GM19397 (cell line): ENCODE measurements around the gene LETM1.
"Not testable (repeated sequence)": the region's sequence is repeated elsewhere in the genome, so short reads cannot be mapped to it uniquely, and the experiment has no call there.

Experiments
- ATAC-seq: cut with Tn5 transposase; IDR thresholded peaks from one replicate; pipeline ENCODE4 v1.9.1; 2021; ENCODE audit warnings: mild to moderate bottlenecking, moderate library complexity; ENCODE audit not compliant: unreplicated experiment

LETM1 gene

DNA sequence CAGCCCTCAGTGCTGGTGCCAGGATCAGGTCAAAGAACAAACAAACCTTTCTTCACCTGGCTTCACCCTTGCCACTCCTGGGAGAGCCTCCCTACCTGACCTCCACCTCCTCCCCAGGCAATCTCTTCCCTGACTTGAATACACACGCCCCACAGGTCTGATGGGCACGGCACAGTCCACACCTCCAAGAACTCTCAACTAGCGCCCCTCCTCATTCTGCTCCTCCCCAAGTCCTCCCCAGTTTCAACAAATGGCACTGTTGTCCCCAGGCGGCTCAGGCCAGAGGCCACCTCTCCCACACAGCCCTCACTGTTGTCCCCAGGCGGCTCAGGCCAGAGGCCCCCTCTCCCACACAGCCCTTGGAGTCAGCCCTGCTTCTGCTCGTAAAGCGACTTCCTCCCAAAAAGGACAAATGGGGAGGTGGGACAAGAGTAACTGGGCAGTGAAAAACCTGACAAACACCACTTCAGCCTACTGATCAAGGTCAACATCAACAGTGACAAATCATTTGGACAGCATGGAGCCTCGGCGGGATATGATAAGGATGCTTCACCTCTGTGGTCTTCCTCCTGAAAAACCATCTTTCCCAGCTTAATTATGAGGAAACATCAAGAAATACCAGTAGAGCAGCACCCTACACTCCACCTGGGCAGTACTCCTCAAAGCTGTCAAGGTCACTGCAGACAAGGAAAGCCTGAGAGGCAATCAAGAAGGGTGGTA lies 2.9 kb downstream of the LETM1 start:
- no peak for ATAC-seq

DNA sequence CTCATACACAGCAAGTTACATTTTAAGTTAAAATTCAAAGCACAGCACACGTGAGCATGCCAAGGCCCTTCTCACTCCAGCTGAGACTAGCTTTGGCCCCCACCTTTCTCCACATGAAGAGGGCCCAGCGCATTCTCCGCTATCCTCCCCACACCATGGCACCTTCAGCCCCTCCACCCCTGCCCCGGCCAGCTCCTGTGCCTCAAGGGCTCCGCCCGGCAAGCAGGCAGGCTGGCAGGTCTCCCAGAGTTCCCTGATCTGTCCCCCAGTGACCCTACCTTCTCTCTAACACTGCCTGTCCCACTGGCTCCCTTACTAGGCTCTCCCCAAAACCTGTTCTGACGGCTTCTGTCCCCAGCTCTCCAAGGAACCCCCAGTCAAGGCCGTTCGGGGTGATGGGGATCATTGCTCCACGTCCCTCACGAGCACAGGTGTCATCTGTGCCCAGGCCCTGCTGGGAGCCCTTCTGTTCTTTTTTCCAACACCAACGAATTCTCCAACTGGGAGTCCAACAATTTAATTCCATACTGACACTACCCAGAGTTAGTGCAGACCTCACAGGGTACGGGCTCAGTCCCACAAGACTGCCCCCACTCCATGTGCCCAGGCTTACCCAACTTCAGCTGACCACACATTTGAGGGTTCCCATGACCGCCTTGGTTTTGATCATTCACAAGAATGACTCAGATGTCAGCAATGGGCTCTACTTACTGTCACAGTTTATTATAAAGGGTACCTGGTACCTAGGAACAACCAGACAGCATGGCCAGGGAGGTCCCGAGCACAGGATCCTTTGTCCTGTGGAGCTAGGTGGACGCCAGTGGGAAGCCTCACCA lies 4.2 kb downstream of the LETM1 start:
- no peak for ATAC-seq

DNA sequence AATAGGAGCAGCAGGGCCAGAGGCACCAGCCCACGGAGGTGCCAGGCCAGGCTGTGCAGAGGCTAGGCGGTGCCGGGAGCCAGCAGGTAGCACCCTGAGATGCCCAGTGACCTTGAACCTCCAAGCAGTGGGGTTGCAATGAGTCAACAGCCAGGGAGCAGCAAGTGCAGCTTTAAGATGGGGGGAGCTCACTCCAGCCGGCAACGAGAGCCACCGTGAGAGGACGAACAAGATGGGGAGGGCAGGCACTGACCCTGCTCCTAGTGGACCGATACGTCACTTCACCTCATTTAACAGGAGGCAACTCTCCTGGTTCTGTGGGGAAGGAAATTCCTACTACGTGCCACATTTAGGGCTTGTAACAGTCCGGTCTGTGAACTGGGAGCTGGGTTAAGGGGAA lies 4.8 kb downstream of the LETM1 start:
- no peak for ATAC-seq

DNA sequence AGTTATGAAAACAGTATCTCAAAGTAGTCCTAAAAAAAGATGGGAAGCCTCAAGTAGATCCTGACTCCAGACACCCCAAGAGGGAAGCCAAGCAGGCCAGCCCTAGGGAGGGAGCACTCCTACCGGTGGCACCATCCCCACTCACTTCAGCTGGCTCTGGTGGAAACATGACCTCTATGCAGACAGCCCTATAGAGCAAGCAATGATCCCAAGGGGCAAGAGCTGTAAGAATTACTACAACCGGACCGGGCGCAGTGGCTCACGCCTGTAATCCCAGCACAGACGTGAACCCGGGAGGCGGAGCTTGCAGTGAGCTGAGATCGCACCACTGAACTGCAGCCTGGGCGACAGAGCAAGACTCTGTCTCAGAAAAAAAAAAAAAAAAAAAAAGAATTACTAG lies 5.7 kb downstream of the LETM1 start:
- ATAC-seq: no peak

DNA sequence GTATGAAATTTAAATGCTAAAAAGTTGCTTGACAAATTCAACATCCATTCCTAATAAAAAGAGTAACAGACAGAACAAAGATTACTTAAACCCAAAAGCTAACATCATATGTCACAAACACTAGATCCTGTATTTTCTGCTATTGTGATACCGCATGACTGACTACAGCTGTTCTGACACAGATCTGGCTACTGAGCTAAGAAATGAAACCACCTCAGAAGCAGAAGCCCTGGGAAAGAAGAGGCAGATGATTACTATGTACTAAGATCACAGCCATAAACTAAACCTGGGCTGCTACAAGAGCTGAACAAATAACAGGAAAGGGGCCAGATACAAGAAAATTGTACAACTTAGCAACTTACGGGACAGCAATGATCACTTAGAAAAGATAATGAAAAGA lies 9.4 kb downstream of the LETM1 start:
- no peak for ATAC-seq

DNA sequence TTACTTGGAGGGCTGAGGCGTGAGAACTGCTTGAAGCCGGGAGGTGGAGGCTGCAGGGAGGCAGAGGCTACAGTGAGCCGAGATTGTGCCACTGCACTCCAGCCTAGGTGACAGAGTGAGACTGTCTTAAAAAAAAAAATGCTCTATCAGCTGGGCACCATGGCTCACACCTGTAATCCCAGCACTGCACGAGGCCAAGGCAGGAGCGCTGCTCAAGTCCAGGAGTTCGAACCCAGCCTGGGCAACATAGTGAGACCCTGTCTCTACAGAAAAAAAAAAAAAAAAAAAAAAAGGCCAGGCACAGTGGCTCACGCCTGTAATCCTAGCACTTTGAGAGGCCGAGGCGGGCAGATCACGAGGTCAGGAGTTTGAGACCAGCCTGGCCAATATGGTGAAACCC lies 11.3 kb downstream of the LETM1 start:
- not testable (repeated sequence) for ATAC-seq

DNA sequence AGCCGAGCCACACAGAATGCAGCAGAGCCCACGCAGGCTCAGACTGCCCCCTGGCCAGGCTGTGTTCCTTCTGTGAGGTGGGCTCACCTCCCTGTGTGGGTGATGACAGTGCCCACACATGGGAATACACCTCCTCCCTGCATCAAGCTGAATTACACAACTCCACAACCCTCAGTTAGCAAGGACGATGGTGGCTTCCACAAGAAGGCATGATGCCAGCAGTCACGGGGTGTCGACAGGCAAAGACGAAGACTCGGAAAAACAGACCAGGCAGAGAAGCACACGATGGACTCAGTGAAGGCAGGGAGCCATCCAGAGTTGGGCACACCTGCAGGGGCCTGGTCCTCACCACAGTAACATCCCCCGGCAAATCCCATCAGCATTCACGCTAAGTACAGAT lies 12.1 kb downstream of the LETM1 start:
- no peak for ATAC-seq

DNA sequence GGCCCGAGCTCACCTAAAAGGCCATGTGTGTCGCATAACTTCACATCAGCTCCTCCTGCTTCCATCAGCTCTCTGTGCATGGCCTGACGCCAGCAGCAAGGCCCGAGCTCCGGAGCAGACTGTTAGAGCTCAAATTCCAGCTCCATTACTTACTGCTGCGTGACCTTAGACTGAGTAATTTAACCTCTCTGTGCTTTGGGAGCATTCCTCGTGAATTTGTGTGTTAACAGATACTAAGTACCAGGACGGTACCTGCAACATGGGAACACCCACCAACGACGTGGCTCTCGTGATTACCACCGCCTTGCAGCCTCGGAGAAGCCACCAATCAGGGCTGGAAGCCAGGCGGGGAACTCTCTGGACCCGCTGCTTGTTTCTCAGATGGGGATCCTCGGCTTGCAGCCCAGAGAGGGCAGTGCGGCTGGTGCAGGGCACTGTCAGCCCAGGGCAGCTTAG lies 12.9 kb downstream of the LETM1 start:
- ATAC-seq: no peak

DNA sequence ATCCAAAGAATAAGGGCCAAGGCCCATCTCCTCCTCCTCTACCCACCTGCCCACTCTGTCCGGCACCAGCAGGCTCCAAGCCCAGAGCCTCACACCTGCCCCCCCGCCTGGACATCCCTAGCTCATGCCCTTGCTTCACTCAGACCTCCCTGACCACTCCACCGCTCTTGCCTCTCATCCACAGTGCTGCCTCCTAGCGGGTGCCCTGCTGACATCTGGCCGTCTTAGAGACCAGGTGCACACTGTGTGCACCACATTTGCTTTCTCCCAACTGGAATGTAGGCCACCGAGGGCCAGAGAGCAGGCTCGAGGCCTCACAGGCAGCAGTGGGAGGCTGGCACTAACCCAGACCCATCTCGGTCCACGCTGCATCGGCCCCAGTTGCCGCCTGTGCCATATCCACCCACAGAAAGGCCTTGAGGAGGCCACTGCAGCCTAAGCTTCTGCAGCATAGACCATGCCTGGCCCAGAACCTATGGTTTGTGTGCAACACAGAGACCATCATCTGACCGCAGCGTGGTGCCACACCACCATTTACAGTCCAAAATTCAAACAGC lies 13.5 kb downstream of the LETM1 start:
- ATAC-seq: no peak

DNA sequence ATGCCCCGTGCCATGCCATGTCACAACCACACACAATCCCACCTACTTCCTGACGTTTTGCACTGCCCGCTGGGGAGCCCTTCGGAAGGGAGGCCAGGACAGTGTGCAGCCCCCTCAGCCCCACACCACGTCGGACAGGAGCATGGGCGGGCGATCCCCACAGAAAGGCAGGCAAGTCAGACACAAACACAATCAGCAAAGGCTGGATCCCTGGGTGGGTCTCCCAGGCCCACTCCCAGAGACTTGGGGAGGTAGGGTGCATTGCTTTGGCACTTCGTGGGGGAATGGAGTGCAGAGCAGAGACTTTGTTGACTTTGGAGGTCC lies 14.1 kb downstream of the LETM1 start:
- no peak for ATAC-seq

DNA sequence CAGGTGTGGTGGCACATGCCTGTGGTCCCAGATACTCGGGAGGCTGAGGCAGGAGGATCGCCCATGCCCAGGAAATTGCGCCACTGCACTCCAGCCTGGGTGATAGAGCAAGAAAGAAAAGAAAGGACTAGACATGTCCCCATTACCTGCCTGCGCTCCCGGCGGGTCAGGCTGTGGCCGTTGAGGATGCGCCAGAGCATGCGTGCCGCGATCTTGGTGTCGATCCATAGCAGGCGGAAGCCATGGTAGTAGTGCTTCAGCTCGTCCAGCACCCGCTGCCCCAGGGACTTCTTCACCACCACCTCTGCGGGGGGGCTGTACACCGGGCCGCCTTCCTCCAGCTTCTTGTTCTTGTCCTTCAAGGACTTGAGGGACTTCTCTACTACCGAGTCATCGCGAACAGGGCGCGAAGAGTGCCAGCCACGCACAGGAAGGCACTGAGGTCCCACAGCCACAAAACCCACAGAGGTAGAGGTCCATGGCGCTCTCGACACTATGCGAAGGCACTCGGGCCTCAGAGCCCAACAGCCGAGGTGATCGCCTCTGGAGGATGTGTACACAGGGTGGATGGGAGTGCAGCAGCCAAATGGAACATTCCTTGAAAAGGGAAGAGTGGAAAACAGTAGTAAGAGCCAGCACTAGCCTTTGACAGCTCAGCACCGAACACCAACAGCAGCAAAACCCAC lies 14.6 kb downstream of the LETM1 start:
- no peak for ATAC-seq

DNA sequence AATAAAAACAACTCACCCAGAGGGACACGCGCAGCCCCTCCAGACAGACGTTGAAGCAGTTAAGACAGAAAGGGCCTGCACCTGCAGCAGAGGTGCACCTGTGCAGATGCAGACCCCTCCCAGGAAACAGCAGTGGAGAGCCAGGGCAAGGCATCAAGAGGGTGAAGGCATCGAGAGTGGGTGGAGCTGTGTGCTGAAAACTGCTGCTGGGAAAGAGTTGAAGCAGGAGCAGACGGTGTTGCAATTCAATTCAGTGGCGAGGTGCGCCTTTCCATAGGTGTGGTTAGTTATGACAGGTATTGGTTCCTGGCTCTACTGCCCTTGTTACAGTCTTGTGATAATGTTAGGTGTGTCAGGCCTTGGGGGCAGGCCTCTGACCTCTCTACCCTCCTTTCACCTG lies 16.7 kb downstream of the LETM1 start:
- ATAC-seq: no peak

DNA sequence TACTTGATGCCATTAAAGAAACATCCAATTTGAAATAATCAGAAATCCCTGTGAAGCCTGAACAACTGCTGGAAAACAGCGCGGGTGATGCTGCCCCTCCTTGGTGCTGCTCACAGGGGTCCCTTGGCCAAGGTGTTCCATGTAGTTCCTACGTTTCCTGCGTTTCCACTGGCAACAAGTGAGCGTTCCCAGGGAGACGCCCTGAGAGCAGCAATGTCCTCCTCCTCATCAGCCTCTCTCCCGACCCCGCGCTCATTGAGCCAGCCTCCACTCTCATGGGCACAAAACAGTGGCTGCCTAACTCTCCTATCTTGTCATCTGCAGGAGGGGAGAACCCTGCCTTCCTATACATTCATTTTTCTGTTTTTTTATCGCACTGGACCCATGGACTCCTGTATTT lies 18.9 kb downstream of the LETM1 start:
- no peak for ATAC-seq

DNA sequence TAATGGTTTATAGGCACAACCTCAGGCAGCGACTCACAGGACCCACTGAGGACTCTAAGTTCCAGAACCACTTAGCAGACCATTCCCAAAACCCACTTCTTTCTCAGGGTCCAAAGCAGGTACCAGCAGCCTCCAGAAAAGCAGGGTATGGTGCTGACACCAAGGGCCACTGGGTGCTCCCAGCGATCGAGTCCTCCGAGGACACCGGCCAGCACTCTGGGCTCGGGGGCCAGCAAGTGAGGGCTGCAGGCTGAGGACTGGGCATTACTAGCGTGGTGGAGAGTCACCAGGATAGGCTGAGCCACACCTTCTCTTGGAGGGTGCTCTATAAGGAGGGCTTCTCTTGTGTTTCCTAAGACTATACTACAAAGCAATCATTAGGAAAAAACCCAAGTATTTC lies 19.3 kb downstream of the LETM1 start:
- no peak for ATAC-seq

DNA sequence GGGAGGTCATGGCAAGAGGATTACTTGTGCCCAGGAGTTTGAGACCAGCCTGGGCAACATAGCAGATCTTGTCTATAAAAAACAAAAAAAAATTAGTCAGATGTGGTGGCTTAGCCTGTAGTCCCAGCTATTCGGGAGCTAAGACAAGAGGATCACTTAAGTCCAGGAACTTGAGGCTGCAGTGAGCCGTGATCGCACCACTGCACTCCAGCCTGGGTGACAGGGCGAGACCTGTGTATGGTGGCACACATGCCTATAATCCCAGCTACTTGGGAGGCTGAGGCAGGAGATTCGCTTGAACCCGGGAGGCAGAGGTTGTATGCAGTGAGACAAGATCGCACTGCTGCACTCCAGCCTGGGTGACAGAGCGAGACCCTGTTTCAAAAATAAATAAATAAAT lies 20.1 kb downstream of the LETM1 start:
- not testable (repeated sequence) for ATAC-seq

DNA sequence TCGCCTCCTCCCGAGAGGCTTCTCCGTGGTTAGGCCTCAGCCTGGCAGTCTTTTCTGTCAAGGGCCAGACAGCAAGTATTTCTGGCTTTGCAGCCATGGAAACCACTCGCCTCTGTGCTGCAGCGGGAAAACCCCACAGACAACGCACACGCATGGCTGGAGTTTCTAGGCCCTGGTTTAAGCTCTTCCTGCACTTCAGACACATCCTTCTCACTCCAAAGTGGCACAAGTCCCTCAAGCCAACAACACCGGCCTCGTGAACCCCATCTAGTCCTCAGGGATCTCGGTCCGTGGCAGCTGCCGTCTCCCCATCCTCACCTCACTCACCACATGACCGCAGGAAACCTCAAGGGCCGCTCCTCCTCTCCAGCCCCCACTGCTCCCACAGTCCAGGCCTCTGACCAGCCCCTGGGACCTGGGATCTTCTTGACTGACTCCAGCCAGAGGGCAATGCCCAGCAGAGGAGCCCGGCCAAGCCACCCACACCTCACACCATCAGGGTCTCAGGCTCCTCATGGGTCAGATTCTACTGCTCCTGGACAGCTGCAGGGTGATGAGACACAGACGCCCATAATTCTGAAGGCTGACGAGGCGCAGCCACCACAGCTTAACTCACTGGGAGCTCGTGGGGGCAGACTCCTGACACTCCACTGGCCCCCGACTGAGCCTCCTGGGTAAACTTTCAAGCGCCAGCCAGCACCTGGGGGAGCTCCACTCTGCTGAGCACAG lies 21.7 kb downstream of the LETM1 start:
- peak; percentile 72 for ATAC-seq

DNA sequence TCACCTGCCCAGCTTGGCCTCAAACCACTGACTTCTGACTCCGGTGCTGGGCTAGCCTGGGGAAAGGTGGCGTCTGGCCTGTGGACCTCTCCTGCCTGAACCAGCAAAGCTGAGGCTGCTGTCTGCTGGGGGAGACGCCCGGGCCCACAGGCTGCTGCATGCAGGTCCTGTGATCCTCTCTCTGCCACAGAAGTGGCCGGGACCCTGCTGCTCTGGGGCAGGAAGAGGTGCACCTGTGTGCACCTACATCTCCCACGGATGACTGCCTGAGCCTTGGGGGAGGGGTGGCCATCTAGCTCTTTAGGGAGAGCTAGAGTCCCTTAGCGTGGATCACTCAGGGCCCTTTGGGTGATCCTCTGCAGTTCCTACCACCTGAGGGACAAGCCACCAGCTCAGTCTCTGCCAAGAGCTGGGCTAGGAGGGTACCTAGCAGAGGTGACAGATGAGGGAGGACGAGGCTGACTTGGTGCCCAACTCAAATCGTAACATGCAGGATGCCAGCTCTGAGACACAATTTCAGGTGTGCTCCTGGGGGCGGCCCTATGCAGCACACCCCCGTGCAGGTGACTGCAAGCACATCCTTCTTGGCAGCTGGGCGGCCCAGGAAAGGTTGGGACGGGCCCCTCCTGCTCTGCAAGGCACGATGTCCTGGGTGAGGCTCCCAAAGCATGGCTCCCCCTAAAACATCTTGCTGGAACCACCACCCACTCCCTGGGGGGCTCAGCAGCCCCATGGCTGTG lies 22.5 kb downstream of the LETM1 start:
- no peak for ATAC-seq

DNA sequence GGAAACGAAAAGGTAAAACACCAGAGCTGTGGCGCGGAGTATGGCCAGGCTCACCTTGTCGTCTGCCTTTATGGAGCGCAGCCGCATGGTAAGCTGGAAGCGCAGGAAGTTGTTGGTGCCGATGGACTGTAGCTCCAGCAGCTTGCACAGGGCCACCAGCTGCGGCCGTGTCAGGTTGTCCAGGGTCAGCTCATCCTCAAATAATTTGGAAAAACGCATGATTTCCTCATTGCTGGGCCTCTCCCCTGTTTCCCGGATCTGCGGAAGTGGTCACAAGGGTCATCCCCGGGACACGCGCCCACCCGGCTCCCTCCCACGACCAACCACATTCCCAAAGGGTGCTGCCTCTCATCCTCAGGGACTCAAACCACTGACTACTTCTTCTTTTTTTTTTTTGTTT lies 23.3 kb downstream of the LETM1 start:
- no peak for ATAC-seq

DNA sequence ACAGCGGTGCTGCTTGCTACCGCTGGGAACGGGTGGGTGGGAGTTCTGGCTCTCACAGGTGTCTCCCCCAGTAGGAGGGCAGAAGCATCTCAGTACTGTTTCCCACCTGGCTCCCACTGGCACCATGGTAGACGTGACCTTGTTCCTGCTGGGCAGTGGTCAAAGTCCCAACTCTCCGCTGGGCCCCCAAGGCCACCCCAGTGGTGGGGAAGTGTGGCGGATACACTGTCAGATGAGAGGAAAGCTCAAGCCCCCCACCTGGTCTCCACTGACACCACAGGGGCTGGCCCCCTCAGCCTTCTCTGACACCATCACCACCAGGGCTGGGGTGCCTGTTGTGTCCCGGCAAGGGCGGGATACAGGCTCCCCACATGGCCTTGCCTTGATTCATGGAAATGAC lies 24.6 kb downstream of the LETM1 start:
- ATAC-seq: no peak

DNA sequence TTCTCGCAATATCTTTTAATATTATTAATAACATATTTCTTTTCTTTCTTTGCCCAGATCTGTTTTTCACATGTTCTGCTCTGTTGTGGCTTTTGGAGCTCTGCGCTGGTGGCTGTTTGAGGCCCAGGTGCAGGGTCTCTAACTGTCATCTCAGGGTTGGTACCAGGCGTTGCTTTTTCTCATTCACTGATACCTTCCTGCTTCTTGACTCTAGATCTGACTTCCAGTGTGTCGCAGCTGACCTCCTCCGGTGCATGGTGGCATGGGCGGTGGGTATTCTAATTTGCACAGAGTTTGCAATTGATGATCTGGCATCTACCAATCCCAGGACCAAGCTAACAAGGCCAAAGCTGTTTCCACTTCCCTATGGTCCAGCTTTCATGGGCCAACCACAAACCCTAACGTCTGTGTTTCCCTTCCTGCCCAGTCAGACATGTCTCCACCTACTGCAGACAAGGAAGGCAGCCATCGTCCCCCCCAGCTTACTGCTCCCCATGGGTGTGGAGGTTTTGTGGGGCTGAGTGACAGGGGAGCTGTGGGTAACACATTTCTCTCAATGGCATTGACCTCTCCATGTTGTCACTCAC lies 25.2 kb downstream of the LETM1 start:
- ATAC-seq: no peak
